HG03520 (cell line): ENCODE data around the gene TPRN.
A peak's percentile ranks its signal among the peaks of the same experiment; 100 is the strongest.

ENCODE experiments used
- ATAC-seq: cut with Tn5 transposase; IDR thresholded peaks from one replicate; pipeline ENCODE4 v1.9.1; 2021; ENCODE audit warnings: mild to moderate bottlenecking, moderate library complexity; ENCODE audit not compliant: unreplicated experiment

Gene TPRN

DNA sequence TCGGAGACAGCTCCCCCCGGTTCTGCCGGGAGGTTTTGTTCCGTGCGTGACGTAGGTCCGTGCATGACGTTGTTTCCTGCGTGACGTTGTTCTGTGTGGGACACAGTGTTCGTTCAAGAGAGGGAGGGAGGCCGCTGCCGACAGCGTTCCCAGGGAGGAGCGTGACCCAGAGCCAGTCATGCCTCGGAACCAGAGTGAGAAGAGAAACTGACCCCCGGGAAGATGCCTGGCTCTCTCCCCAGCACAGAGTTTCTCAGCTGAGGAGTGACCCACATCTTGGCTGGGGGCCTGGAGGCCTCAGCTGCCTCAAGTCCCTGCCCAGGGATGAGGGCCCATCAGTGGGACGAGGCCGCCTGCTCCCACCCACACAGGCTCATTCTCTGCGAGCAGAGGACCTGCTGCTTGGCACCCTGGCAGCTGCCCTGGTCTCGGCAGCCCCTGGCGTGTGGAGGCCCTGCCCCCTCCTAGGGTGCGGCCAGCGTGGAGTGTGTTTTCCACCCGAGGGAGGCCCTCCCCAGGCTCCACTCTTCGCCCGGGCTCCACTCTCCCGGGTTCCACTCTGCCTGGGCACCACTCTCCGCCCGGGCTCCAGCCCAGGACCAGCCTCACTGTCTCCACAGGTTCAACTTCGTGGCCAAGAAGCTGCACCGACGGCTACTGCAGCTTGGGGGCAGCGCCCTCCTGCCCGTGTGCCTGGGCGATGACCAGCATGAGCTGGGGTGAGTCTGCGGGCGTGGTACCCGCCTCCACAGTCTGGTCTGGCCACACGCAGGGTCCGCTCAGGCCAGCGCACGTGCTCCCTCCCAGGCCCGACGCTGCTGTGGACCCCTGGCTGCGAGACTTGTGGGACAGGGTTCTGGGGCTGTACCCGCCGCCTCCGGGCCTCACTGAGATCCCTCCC, 12.9 kb upstream of the TPRN start:
- no peak for ATAC-seq

DNA sequence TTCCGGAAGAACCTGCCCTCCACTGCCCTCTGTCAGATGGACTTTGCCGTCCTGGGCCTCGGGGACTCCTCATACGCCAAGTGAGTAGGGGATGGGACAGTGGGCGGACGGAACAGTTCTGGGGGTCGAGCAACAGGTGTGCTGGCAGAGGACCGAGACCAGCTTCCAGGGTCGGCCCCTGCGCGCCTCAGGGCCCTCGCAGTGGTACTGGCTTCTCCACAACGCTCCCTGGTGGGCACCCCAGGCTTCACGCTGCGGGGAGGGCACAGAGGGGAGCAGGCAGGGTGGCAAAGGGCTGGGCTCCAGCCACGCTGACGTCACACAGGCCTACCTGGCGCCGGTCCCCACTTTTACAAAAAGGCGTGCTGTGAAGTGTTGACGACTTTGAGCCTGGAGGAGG, 12.0 kb upstream of the TPRN start:
- no peak for ATAC-seq

DNA sequence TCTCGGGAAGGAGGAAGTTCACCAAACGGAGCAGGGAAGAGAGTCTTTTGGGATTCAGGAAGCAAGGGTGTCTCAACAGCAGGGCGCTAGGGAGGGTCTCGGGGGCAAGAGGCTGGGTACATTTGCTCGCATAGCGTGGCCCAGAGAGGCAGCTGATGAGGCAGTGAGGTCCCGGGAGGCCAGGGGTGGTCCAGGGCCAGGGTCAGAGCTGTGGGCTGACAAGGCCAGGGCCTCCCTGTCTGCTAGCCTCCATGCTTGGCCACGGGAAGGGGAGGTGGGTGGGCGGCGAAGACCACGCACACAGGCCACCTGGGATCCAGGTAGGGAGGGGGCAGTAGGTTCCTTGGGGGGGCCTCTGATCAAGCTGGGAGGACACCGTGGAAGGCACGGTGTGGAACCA, 11.0 kb upstream of the TPRN start:
- no peak for ATAC-seq

DNA sequence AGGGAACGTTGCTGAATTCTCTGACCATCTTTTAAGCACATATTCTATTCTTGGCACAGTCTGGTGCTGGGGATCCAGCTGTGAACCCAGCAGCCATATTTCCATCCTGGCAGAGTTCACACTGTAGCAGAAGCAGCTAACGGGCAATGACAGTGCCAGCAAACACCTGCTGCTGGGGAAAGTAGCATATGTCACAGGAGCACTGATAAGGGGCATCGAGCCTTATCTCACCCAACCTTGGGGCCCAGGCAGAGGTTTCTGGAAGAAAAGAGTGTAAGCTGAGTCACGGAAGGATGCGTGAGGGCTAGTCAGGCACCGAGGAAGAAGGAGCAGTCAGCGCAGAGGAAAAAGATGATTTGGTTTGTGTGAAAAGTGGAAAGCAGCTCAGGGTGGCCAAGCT, 6.1 kb upstream of the TPRN start:
- ATAC-seq, result no peak

DNA sequence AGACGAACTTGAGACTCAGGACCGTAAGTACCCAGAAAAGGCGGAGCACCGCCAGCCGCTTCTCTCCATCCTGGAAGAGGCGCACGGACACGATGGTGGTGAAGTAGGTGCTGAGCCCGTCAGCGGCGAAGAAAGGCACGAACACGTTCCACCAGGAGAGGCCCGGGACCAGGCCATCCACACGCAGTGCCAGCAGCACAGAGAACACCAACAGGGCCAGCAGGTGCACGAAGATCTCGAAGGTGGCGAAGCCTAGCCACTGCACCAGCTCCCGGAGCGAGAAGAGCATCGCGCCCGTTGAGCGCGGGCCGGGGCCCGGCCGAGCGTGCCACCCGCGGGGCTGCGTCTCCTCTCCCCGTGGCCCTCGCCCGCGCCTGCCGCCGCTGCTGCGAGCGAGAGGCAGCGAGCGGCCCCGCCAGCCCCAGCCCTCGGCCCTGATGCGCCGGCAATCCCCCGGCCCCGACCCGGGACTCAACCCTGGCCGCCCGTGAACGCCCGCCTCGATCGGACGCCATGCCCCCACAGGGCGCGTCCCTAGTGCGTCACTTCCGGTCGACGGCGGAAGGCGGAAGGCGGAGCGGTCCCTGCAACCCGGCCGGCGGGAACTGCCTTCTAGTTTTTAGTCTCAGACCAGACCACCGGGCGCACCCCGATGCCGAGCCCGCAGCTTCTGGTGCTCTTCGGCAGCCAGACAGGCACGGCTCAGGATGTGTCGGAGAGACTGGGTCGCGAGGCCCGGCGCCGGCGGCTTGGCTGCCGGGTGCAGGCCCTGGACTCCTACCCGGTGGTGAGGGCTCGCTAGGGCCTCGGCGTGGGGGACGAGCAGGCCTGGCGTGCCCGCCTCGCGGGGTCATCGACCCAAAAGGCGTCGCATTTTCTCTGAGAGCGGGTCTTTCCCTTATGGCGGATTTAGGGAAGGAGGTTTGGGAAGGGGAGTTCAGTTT, 4.9 kb upstream of the TPRN start, which contains the start of the genes NDOR1 and TMEM203:
TSS of gene NDOR1 (plus strand) at position 575 of the 944 bp plus-strand sequence. CDS start at position 653, 78 bp downstream.
TSS of gene TMEM203 (minus strand) at position 523 of the 944 bp plus-strand sequence. CDS start at position 289, 234 bp downstream.
- peak; percentile 34 for ATAC-seq

DNA sequence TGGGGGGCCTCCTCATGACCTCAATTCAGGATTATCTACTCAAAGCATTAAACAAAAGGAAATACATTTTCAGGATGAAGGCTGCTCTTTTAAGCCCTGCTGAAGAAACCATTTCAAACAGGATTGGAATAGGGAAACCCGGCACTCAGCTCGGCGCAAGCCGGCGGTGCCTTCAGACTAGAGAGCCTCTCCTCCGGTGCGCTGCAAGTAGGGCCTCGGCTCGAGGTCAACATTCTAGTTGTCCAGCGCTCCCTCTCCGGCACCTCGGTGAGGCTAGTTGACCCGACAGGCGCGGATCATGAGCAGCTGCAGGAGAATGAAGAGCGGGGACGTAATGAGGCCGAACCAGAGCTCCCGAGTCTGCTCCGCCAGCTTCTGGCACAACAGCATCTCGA, 4.2 kb upstream of the TPRN start:
- ATAC-seq, result no peak

DNA sequence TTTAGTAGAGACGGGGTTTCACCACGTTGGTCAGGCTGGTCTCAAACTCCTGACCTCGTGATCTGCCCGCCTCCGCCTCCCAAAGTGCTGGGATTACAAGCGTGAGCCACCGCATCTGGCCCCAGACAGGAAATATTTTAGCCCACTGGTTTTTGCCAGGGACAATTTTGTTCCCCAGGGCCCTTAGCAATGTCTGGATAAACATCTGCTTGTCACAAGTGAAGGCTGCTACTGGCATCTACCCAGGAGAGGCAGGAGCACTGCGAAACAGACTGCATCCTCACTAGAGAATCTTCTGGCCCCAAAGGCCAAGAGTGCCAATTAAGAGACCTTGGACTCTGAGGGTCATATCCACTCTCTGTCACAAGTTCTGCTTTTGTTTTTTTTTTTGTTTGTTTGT, 2.4 kb upstream of the TPRN start:
- ATAC-seq, result no peak

DNA sequence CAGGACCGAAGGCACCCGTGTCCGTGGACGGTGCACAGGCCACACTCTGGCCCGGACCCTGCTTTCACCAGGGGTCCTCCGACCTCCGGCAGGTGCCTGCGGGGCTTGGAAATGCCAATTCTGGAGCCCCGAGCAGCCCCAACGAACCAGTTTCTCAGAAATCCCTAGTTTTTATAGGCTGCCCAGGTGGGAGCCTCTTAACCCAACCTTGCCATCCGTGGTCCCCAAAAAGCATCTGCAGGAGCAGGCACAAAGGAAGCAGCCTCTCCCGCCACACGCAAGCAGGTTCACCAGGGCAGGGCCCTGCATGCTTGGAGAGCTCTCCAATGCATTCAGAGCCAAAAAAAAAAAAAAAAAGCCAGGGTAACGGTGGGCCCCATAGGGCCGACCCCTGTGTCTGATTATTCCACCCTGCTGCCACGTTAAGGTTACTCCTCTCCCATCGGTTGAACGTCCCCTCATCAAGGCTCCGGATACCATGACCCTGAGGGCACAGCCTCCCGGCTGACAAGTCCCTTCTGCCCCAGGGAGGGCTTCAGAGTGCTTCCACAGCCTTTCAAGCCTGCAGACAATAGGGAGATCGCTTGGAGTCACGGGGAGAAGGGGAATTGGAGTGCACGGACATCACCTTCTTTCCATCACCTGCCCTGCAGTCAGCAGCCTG, 796 bp upstream of the TPRN start:
- no peak for ATAC-seq

DNA sequence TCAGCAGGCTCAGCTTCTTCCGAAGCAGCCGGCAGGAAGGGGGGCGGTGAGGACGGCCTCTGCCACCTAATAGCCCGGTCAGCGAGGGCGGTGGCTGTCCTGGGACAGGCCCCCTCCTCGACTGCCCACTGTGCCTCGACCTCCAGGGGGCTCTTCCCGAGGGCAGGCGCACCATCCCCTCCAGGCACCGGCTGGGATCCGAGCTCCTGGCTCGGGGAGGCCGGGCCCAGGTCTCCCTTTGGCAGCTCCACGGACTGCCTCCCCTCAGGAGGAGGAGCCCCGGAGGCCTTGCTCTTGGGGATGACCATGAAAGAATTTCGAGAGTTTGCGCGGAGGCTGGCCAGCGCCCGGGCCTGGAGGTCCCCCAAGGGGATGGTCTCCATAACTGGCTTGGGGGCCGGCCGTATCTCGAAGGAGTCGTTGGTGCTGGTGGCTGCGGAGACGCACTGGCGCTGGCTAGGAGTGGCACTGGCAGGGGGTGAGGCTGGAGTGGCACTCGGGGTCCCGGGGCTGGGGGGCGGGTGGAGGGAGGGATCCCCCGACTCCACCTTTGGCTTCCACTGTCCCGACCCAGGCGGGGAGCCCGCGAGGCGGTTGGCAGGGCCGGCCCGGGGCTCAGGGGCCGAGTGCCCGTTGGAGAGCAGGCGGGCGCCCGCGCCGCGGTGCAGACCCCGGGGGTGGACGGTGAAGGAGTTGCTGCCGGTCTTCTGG, 975 bp downstream of the TPRN start:
- no peak for ATAC-seq

DNA sequence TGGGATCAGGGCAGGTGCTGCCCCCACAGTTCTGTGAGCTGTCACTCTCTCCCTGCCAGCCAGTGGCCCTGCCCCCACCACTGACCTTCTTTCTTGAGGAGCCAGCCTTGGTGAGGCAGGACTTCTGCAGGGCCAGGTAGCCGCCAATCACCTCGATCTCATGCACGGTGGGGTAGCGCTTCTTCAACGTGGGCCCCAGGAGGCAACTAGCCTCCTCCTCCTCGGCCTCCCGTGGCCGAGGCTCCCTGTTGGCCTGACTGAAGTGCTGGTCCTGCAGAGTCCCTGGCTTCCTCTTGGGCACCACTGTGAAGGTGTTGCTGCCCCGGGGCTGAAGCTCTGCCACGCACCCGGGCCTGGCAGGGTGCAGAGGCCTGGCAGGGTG, 1.6 kb downstream of the TPRN start:
- no peak for ATAC-seq

DNA sequence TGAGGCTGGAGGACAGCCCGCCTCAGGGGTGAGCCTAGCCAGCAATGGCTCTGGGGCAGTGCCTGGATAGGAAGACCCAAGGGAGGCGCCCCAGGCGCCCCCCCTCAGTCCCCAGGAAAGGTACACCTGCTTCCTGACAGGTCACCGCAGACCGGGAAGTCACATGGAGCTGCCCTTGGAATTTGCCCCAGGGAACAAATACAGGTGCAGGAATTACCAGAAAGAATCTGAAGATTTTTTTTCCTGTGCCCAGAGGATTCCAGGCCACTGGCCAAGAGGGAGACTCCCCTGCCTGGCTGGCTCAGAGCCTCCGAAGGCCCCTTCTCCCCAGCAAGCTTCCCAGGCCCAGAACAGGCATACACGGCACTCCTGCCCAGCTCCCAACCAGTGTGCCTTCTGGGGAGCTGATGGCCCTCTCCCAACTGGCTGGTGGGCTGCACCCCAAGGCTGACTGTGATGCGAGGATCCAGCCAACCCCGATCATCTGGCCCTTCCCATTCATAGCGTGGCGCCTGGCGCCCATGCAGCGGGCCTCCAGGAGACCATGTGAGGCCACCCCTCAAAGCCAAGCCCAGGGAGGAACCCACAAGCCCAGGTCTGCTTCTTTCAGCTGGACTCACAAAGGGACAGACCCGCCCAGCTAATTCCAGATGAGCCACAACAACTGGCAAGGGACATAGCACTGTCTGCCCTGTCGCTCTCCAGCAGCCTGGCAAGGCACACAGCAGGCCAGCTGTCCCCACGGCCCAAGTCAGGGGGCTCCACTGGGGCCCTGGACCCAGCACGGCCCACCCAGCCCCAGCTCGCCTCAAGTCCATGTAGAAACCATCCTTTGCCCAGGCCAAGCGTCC, 2.3 kb downstream of the TPRN start:
- ATAC-seq, result no peak

DNA sequence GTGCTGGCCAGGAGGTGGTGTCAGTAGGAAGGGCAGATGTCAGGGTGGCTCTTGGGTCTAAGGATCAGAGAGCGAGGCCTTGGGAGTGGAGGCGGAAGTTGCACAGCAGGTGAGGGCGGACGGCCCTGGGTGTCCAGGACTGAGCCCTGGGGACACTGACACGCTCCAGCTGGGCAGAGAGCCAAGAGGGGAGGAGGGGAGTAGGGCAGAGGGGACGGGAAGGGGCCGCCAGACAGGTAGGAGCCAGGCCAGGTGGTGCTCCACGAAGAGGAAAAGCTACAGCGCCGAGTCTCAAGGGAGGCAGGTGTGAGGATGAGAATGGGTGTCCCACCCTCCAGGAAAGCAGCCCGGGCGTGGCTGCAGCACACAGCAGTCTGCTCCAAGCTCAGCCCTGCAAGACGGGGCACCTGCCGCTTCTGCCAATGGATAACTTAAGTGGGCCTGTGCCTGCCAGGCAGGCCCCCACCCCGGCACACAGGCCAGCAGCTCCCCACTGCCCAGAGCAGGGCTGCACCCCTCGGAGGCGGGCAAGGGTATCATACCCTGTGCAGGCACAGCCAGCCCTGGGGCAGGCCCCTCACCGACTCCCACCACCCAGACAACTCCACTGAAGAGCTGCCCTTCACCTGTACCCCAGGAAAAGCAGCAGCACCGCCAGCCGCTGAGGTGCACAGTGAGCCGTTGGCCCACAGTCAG, 4.9 kb downstream of the TPRN start:
- no peak for ATAC-seq

DNA sequence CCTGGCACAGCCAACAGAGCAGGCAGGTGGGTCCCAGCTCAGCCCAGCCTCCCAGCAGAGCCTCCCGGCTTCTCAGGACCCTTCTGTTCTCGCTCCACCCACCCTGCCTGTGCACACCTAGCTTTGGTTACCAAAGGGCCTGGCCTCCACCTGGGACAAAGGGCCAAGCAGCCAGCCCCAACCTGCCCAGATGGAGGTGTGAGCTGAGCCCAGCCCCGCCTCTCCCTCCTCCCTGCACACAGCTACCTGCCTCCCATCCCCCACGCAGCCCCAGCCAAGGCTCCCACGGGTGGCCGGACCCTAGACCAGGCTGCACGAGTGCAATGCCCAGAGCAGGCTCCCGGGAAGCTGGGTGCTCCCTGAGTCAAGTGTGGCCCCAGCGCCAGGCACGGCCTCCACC, 5.6 kb downstream of the TPRN start:
- no peak for ATAC-seq

DNA sequence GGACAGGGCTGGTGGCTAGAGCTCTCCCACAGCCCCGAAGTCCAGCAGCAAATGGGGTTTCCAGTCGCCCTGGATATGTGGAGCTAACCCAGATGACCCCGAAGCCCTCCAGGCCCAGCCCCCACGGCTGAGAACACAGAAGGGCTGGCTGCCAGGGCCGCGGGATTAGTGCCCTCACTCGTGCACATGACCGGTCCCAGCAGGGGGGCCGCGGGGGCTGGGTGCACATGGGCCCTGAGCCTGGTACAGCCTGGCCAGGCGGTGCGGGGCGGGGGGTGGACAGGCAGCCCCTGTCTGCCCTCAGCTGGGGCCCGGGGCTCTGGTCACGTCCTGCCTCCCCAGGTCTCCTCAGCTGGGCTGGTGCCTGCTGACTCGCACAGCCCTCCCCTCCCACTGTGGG, 6.2 kb downstream of the TPRN start:
- ATAC-seq, result no peak

DNA sequence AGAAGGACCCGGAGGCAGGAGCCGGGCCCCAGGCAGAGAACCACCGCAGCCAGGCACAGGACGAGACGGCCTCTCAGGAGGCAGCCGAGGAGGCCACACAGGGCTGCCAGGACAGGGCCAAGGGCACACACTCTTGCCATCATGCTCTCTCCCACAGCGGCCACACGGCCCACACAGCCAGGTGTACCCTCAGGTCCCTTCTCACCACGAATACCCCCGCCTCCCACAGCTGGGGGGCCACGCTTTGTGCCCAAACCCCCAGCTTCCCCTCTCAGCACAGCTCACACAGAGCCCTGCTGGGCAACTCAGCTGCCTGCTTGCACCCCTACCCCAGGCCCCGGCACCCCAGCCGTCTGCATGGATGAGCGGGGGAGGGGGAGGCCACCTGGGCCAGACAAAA, 6.8 kb downstream of the TPRN start:
- no peak for ATAC-seq

DNA sequence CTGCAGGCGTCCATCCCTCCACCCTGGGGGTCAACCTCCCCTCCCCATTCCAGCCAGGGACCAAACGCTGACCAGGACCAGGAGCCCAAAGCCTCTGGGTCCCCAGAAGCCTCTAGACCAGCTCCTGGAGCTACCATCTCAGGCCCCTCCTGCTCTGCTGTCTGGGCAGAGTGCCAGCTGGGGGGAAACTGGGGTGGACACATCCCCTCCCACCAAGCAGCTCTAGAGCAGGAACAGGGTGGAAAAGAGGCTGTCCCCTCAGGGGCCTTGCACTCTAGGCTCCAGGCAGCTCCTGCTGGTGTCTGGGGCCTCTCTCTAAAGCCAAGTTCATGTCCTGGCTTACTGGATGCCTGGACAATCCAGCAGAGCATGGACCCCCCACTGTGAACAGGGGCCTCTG, 7.7 kb downstream of the TPRN start:
- no peak for ATAC-seq

DNA sequence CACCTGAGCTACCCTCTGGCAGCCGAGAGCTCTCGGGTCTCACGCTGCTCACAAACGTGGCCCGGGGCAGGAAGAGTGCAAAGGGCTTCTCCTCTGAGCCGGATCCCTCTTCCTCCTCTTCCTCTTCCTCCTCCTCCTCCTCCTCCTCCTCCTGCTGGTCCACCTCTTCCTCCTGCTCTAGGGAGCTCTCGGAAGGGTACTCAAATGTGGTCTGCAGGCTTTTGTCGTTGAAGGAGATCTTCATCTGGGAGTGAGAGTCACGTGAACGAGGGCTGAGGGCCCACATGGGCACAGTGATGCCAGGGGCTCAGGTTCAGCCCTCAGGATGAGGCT, 8.1 kb downstream of the TPRN start:
- no peak for ATAC-seq

DNA sequence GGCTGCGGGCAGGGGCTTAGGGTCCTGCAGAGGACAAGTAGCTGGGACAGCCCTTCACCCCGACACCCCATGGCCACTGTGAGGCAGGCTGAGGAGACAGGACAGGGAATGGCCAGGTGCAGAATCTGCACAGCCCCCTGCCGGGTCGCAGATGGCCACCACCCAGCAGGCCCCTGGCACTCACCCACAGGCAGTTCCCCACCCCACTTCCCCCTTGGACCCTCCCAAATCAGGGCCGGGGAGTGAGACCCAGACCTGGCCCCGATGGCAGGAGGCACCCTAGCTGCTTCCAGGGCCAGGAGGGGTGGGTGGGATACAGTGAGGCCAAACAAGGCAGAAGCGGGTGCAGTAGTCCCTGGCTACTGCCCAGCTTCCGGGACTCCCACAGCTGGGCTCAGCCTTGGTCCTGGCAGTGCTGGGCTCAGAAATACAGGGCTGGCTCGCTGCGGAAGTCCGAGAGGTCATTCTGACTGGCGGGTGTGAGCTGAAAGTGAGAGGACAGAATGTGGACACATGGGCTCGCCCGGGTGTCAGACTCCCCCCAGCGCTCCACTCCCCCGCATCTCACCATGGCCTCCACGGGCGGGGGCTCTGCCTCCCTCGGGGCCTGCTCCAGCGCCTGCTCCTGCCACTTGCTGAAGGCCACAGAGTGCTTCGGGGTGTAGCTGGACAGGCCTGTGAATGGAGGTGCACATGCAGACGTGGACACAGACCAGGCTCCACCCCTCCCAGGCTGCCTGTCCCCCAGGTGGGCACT, 8.7 kb downstream of the TPRN start:
- no peak for ATAC-seq
